Thoracic aorta (tissue), 2 donors: Measurements from ENCODE around the gene SLC37A4. TPM values are rescaled to one million over a fixed set of nuclear protein-coding genes. Genes with fewer than 3 reads are reported as not detected.
A peak's percentile ranks its signal among the peaks of the same experiment; 100 is the strongest.
"Not testable (repeated sequence)": the region's sequence is repeated elsewhere in the genome, so short reads cannot be mapped to it uniquely, and the experiment has no call there.

Source experiments
- ATAC-seq: fragments of 150-250 bp; one replicate; pipeline ENCODE4 v1.8.0; 2017; ENCODE audit warnings: low read depth; ENCODE audit not compliant: insufficient number of reproducible peaks, low FRiP score
- DNase-seq: peaks from one replicate; pipeline ENCODE4 v3.0.0-alpha.2; 2020; ENCODE audit warnings: low spot score
- H3K27ac ChIP-seq, 2 donors: fragments of 200-600 bp; sonication (generic); 1 replicate in 1 of 2; 2 replicates in 1 of 2; pipeline ENCODE4 v1.5.1; 2016; ENCODE audit warnings: mild to moderate bottlenecking in 2 of 2, moderate library complexity in 2 of 2
- H3K27me3 ChIP-seq: fragments of 200-600 bp; sonication (generic); replicated peaks from 2 replicates; pipeline ENCODE4 v1.6.0; 2016; ENCODE audit warnings: mild to moderate bottlenecking; ENCODE audit not compliant: insufficient read depth
- H3K36me3 ChIP-seq: fragments of 200-600 bp; sonication (generic); one replicate; pipeline ENCODE4 v1.5.1; 2016
- H3K4me1 ChIP-seq, 2 donors: fragments of 200-600 bp; sonication (generic); 1 replicate in 1 of 2; 2 replicates in 1 of 2; pipeline versions ENCODE4 v1.5.1 to v1.6.0; 2016; ENCODE audit warnings: low read depth in 2 of 2, mild to moderate bottlenecking in 1 of 2; ENCODE audit not compliant: control insufficient read depth in 1 of 2
- H3K4me3 ChIP-seq: fragments of 200-600 bp; sonication (generic); 2 replicates; pipeline ENCODE4 v1.5.1; 2016; ENCODE audit warnings: mild to moderate bottlenecking
- H3K9me3 ChIP-seq: fragments of 200-600 bp; sonication (generic); 2 replicates; pipeline ENCODE4 v1.5.1; 2016
- total RNA-seq, 2 donors: library from RNA; depleted of rRNA; stranded (reverse); fragments of >200 nt; gene quantifications; one replicate each; pipeline versions ENCODE4 v1.1.0 to v1.2.3, GENCODE V29; 2016
- TF ChIP-seq, protein P1 (sequence below): fragments of 200-600 bp; sonication (generic); IDR thresholded peaks from one replicate; pipeline ENCODE4 v1.5.1; 2019; ENCODE audit warnings: antibody characterized with exemption

SLC37A4 gene
- total RNA-seq, 2 donors from 2014 or later: 12.5 to 15.0 TPM

DNA sequence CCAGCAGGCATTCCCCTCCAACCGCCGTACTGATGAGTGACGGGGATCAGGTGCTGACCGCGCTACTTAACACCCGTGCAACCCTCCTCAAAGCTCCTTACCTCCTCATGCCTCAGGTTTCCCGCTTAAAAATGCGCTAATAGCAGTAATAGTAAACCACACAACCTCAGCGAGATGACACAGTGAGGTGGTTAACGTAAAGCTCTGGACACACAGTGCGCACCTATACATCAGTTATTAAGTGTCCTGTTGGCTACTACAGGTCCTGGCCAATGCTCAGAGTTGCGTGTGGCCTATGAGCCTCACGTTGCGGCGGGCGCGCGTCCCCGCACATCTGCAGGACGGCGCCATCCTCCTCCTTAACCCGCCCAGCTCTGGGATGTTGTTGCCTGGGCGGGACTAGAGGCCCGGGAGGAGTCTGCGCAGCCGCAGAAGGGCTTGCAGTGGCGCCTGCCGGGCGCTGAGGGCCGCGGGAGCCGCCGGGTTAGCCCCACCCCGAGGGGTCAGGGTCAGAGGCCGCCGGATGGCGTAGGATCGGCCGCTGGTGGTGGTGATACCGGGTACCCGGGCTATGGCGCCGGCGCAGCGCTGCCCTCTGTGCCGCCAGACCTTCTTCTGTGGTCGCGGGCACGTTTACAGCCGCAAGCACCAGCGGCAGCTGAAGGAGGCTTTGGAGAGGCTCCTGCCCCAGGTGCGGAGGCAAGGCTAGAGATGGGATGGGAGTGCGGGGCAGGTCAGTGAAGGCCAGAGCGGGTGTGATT, 32.9 kb downstream of the SLC37A4 start, which contains the start of gene CENATAC:
TSS of gene CENATAC (plus strand) at position 512 of the 761 bp plus-strand sequence. CDS start at position 572, 60 bp downstream.
- peaks cover 15% of the 10 kb centered on the region for H3K36me3 ChIP-seq
- peak within 1 kb of the TSS; percentile 86 to 87 for H3K27ac ChIP-seq
- peak within 1 kb of the TSS; percentile 92 for H3K4me3 ChIP-seq
- DNase-seq (peak; percentile 73), ATAC-seq (peak; percentile 78)
- no peaks in the 10 kb centered on the region for H3K27me3 ChIP-seq
- H3K9me3 ChIP-seq: no peaks in the 10 kb centered on the region
- TF ChIP-seq, protein P1, sequence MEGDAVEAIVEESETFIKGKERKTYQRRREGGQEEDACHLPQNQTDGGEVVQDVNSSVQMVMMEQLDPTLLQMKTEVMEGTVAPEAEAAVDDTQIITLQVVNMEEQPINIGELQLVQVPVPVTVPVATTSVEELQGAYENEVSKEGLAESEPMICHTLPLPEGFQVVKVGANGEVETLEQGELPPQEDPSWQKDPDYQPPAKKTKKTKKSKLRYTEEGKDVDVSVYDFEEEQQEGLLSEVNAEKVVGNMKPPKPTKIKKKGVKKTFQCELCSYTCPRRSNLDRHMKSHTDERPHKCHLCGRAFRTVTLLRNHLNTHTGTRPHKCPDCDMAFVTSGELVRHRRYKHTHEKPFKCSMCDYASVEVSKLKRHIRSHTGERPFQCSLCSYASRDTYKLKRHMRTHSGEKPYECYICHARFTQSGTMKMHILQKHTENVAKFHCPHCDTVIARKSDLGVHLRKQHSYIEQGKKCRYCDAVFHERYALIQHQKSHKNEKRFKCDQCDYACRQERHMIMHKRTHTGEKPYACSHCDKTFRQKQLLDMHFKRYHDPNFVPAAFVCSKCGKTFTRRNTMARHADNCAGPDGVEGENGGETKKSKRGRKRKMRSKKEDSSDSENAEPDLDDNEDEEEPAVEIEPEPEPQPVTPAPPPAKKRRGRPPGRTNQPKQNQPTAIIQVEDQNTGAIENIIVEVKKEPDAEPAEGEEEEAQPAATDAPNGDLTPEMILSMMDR: no peak
- H3K4me1 ChIP-seq: peaks cover 8 to 26% of the 10 kb centered on the region in 2 donors

DNA sequence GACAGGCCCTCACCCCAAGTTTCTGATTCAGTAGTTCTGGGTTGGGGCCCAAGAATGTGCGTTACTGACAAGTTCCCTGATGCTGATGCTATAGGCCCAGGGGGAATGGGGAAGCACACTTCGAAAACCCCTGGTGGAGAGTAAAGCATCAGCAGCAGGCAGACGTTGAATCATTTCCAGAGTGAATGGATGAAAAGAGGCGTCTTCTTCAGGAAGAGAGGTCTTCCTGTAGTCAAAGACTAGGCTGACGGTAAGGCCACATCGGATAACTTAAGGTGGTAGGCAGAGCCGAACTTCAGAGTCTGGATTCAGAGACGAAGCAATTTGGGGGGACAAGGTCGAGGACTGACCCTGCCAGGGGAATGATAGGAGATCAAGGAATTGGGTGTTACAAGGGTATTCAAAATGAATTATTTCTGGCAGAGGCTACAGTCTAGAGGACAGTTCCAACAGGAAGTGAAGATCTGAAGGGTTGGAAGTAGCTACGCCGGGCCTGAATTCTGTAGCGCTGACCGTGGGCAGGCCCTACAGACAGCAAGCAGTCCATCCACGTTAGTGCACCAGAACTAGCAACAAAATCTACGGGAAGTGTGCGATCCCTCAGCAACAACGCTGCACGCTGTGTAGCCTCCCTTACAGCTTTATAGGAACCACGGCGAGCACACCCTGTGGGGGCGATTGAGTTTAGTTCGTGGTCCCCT, 33.6 kb downstream of the SLC37A4 start:
- no peaks in the 10 kb centered on the region for H3K9me3 ChIP-seq
- no peaks in the 10 kb centered on the region for H3K27me3 ChIP-seq
- peaks cover 8 to 26% of the 10 kb centered on the region in 2 donors for H3K4me1 ChIP-seq
- H3K36me3 ChIP-seq: peaks cover 13% of the 10 kb centered on the region
- H3K27ac ChIP-seq: peak overlapping the region; percentile 48 to 87
- TF ChIP-seq, protein P1: peak; percentile 19
- ATAC-seq (no peak), DNase-seq (no peak)
- H3K4me3 ChIP-seq: peak overlapping the region; percentile 92

DNA sequence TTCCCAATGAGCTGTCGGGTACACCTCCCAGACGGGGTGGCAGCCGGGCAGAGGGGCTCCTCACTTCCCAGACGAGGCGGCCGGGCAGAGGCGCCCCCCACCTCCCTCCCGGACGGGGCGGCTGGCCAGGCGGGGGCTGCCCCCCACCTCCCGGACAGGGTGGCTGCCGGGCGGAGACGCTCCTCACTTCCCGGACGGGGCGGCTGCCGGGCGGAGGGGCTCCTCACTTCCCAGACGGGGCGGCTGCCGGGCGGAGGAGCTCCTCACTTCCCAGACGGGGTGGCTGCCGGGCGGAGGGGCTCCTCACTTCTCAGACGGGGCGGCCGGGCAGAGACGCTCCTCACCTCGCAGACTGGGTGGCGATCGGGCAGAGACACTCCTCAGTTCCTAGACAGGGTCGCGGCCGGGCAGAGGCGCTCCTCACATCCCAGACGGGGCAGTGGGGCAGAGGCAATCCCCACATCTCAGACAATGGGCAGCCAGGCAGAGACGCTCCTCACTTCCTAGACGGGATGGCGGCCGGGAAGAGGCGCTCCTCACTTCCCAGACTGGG, 39.1 kb downstream of the SLC37A4 start:
- H3K36me3 ChIP-seq, H3K4me3 ChIP-seq, DNase-seq, H3K9me3 ChIP-seq, ATAC-seq, H3K27me3 ChIP-seq, H3K4me1 ChIP-seq, H3K27ac ChIP-seq: not testable (repeated sequence)

DNA sequence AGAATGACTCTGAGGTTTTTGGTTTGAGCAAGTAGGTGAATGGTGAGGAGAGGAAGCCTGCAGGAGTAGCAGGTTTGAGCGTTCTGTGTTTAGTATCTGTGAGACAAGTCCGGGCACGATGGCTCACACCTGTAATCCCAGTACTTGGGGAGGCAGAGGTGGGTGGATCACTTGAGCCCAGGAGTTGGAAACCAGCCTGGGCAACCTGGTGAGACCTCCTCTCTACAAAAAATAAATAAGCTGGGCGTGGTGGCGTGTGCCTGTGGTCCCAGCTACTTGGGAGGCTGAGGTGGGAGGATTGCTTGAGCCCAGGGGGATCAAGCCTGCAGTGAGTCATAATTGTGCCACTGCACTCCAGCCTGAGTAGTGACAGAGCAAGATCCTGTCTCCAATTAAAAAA, 42.4 kb downstream of the SLC37A4 start:
- TF ChIP-seq, protein P1: no peak
- ATAC-seq (no peak), DNase-seq (no peak)

DNA sequence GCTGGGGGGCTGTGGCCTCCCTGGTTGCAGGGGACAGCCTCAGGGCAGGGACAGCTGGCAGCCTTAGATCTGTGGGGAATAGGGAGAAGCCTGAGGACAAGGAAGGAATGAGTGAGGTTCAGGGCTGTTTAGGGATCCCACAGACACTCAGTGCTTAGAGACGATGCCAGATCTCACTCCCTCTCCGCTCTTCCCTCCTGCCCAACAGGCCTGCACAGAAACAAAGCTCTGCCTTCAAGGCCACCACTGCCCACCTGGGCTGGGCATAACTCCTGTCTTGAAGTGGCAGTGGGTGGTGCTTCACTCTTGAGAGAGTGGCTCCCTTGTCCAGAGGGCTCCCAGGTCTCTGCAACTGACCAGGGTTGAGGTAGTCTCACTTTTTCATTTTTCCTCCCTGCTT, 45.9 kb downstream of the SLC37A4 start:
- H3K36me3 ChIP-seq: no peaks in the 10 kb centered on the region
- H3K9me3 ChIP-seq: no peaks in the 10 kb centered on the region
- H3K4me3 ChIP-seq: no peak overlapping the region
- ATAC-seq (no peak), DNase-seq (no peak)
- TF ChIP-seq, protein P1: no peak
- H3K27me3 ChIP-seq: no peaks in the 10 kb centered on the region
- no peaks in the 10 kb centered on the region for H3K4me1 ChIP-seq
- no peak overlapping the region for H3K27ac ChIP-seq

More for the DNA sequence above, 42.4 kb downstream of the SLC37A4 start:
- Histone ChIP-seq H3K4me3 (no peak overlapping the region), H3K4me1 (no peaks in the 10 kb centered on the region), H3K27ac (no peak overlapping the region), H3K9me3 (no peaks in the 10 kb centered on the region), H3K36me3 (no peaks in the 10 kb centered on the region), H3K27me3 (no peaks in the 10 kb centered on the region)

DNA sequence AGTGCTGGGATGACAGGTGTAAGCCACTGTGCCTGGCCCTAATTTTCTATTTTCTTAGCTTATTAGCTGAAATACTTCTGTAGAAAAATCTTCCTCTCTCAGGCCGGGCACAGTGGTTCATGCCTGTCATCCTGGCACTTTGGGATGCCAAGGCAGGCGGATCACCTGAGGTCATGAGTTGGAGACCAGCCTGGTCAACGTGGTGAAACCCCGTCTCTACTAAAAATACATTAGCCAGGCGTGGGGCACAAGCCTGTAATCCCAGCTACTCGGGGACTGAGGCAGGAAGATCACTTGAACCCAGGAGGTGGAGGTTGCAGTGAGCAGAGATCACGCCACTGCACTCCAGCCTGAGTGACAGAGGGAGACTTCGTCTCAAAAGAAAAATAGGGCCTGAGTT, 46.3 kb downstream of the SLC37A4 start:
- not testable (repeated sequence) for H3K27me3 ChIP-seq, H3K9me3 ChIP-seq, DNase-seq, H3K27ac ChIP-seq, H3K4me3 ChIP-seq, H3K36me3 ChIP-seq, H3K4me1 ChIP-seq, ATAC-seq
